ENCODE measurements around the gene HIRIP3. TPM values are rescaled to one million over a fixed set of nuclear protein-coding genes. Genes with fewer than 3 reads are reported as not detected.
"Not testable (repeated sequence)": the region's sequence is repeated elsewhere in the genome, so short reads cannot be mapped to it uniquely, and the experiment has no call there.

HIRIP3 gene
- 11.1 TPM for total RNA-seq

- ATAC-seq = peak; percentile 88
- intact Hi-C loops (cut with DNase I) = no loop called here
- peak; percentile 94 for DNase-seq (ENCODE audit: low spot score)
Observed at GRCh38 chr16:29995324-29995910, at the start of gene HIRIP3. Gene HIRIP3, minus strand, starts transcription at chr16:29995617. Its CDS starts 12 bp downstream, at chr16:29995605.

GRCh38 chr16:30041841-30042240 lies 46.4 kb upstream of the HIRIP3 start:
- ATAC-seq (no peak), DNase-seq (ENCODE audit: low spot score) (no peak)
- intact Hi-C loops (cut with DNase I) = no loop called here

GRCh38 chr16:30040690-30041089 lies 45.3 kb upstream of the HIRIP3 start:
- intact Hi-C loops (cut with DNase I); ATAC-seq; DNase-seq (ENCODE audit: low spot score): not testable (repeated sequence)

- intact Hi-C loops (cut with DNase I) = no loop called here
- no peak for DNase-seq (ENCODE audit: low spot score)
- no peak for ATAC-seq
Observed at GRCh38 chr16:30040221-30040620, 44.8 kb upstream of the HIRIP3 start.

GRCh38 chr16:30033270-30033669 lies 37.9 kb upstream of the HIRIP3 start:
- DNase-seq (ENCODE audit: low spot score) (no peak), ATAC-seq (no peak)
- intact Hi-C loops (cut with DNase I) = no loop called here

- DNase-seq (ENCODE audit: low spot score) (no peak), ATAC-seq (no peak)
- intact Hi-C loops (cut with DNase I) = no loop called here
Observed at GRCh38 chr16:30032083-30032819, 36.8 kb upstream of the HIRIP3 start.

- no peak for ATAC-seq
- intact Hi-C loops (cut with DNase I) = no loop called here
- no peak for DNase-seq (ENCODE audit: low spot score)
Observed at GRCh38 chr16:30031477-30031918, 36.1 kb upstream of the HIRIP3 start.

- DNase-seq (ENCODE audit: low spot score) (no peak), ATAC-seq (peak; percentile 15)
- intact Hi-C loops (cut with DNase I) = no loop called here
Observed at GRCh38 chr16:30030841-30031413, 35.5 kb upstream of the HIRIP3 start, which contains the start of gene TLCD3B. Gene TLCD3B, minus strand, starts transcription at chr16:30031271. Its CDS starts 744 bp downstream, at chr16:30030527.

- DNase-seq (ENCODE audit: low spot score) (no peak), ATAC-seq (no peak)
- intact Hi-C loops (cut with DNase I) = no loop called here
Observed at GRCh38 chr16:30030011-30030685, 34.7 kb upstream of the HIRIP3 start.

GRCh38 chr16:30028438-30029076 lies 33.1 kb upstream of the HIRIP3 start:
- ATAC-seq (peak; percentile 43), DNase-seq (ENCODE audit: low spot score) (no peak)
- intact Hi-C loops (cut with DNase I) = loop anchor here (10.0 kb wide), 1 partner anchor 334 kb away; no protein-coding TSS in a partner anchor

- intact Hi-C loops (cut with DNase I) = loop anchor here (10.0 kb wide), 1 partner anchor 333 kb away; no protein-coding TSS in a partner anchor
- DNase-seq (ENCODE audit: low spot score) = no peak
- ATAC-seq = no peak
Observed at GRCh38 chr16:30027588-30028437, 32.4 kb upstream of the HIRIP3 start.

- ATAC-seq = no peak
- intact Hi-C loops (cut with DNase I) = loop anchor here (10.0 kb wide), 1 partner anchor 332 kb away; no protein-coding TSS in a partner anchor
- DNase-seq (ENCODE audit: low spot score) = no peak
Observed at GRCh38 chr16:30026449-30026848, 31.0 kb upstream of the HIRIP3 start.

GRCh38 chr16:30025574-30025973 lies 30.2 kb upstream of the HIRIP3 start:
- intact Hi-C loops (cut with DNase I) = loop anchor here (10.0 kb wide), 1 partner anchor 331 kb away; no protein-coding TSS in a partner anchor
- ATAC-seq (no peak), DNase-seq (ENCODE audit: low spot score) (no peak)

GRCh38 chr16:30025156-30025555 lies 29.7 kb upstream of the HIRIP3 start:
- intact Hi-C loops (cut with DNase I) = loop anchor here (10.0 kb wide), 1 partner anchor 330 kb away; no protein-coding TSS in a partner anchor
- ATAC-seq (no peak), DNase-seq (ENCODE audit: low spot score) (no peak)

GRCh38 chr16:30024451-30024850 lies 29.0 kb upstream of the HIRIP3 start:
- DNase-seq (ENCODE audit: low spot score) = no peak
- no peak for ATAC-seq
- intact Hi-C loops (cut with DNase I) = loop anchor here (10.0 kb wide), 1 partner anchor 330 kb away; no protein-coding TSS in a partner anchor

GRCh38 chr16:30023586-30023985 lies 28.2 kb upstream of the HIRIP3 start:
- DNase-seq (ENCODE audit: low spot score) (no peak), ATAC-seq (no peak)
- intact Hi-C loops (cut with DNase I) = loop anchor here (10.0 kb wide), 1 partner anchor 329 kb away; no protein-coding TSS in a partner anchor

- DNase-seq (ENCODE audit: low spot score) (no peak), ATAC-seq (no peak)
- intact Hi-C loops (cut with DNase I) = loop anchor here (10.0 kb wide), 1 partner anchor 328 kb away; no protein-coding TSS in a partner anchor
Observed at GRCh38 chr16:30022887-30023286, 27.5 kb upstream of the HIRIP3 start, which contains the start of gene C16orf92. Gene C16orf92, plus strand, starts transcription at chr16:30023198. Its CDS starts 143 bp downstream, at chr16:30023341.

Measured in sciatic nerve (tissue), 2 donors.